Measurements from ENCODE around the gene ATP5F1E. TPM values are rescaled to one million over a fixed set of nuclear protein-coding genes. Genes with fewer than 3 reads are reported as not detected.

ATP5F1E gene
- total and polyA plus RNA-seq, 2 of the 4 experiments (the other 2 are of a cell fraction) = 3.8 to 34.5 TPM

- Histone ChIP-seq H4K5ac (ENCODE audit: low read depth, low read length) (no peak overlapping the region), H4K20me1 (ENCODE audit: insufficient read depth, low read length) (no peaks in the 10 kb centered on the region), H2BK5ac (ENCODE audit: low read depth, low read length, poor library complexity, severe bottlenecking) (peak overlapping the region; percentile 35), H3K27me3 (ENCODE audit: control insufficient read depth, insufficient read depth, low read length) (no peaks in the 10 kb centered on the region), H3K14ac (replicated peaks; ENCODE audit: low read depth, low read length) (peak overlapping the region; percentile 0), H4K8ac (ENCODE audit: low read depth in 2 of 2, low read length in 2 of 2) (peak overlapping the region; percentile 15 to 63; a peak in 2 of 4 replicates), H3K36me3 (ENCODE audit: control insufficient read depth, insufficient read depth, low read length) (no peaks in the 10 kb centered on the region), H3K9me3 (ENCODE audit: control insufficient read depth, insufficient read depth, low read length) (no peaks in the 10 kb centered on the region), H3K18ac (ENCODE audit: low read depth, low read length) (no peak overlapping the region), H2AFZ (replicated peaks; ENCODE audit: low read length, poor library complexity) (peak overlapping the region; percentile 64), H3K27ac (ENCODE audit: insufficient read depth, low read length) (peak overlapping the region; percentile 21; the same call in 1 of the 2 replicates), H3K4ac (ENCODE audit: low read depth, low read length) (peak overlapping the region; percentile 27), H3K4me1 (ENCODE audit: control insufficient read depth, insufficient read depth, low read length) (peaks cover 19% of the 10 kb centered on the region), H2BK20ac (ENCODE audit: low read depth, low read length) (peak overlapping the region; percentile 37), H2AK9ac (replicated peaks; ENCODE audit: low read depth, low read length, poor library complexity) (peak overlapping the region; percentile 12), H2BK120ac (ENCODE audit: low read depth, low read length) (peak overlapping the region; percentile 38), H3K4me3 (ENCODE audit: insufficient read depth, low read depth, low read length) (no peak overlapping the region), H3K56ac (ENCODE audit: extremely low read depth, insufficient read depth, low read length) (no peak overlapping the region), H4K91ac (ENCODE audit: insufficient read depth, low read depth, low read length) (peak overlapping the region; percentile 25), H3K23ac (ENCODE audit: low read depth, low read length) (no peak overlapping the region), H2AK5ac (ENCODE audit: low read depth, low read length) (peak overlapping the region; percentile 65; the same call in 1 of the 2 replicates), H3K4me2 (ENCODE audit: low read depth, low read length) (no peak overlapping the region; the same call in 1 of the 2 replicates), H3K79me1 (ENCODE audit: low read depth in 1 of 2, low read length in 2 of 2) (peaks cover 0 to under 1% of the 10 kb centered on the region in 2 experiments; a peak in 1 of 4 replicates), H2BK15ac (ENCODE audit: low read depth, low read length) (peak overlapping the region; percentile 12; the same call in 1 of the 3 replicates), H3K9me1 (ENCODE audit: insufficient read depth, low read length) (peaks cover 19% of the 10 kb centered on the region), H3K9ac (ENCODE audit: low read depth, low read length) (no peak overlapping the region)
- no TSS peak for BruUV-seq (replicated peaks)
- WGBS, 2 experiments (ENCODE audit: extremely low coverage in 2 of 2, insufficient read length in 1 of 2) = 98% methylated on average over 5 of the region's 13 CpGs; no CpG with 5 or more reads in 1 of the 2 experiments
- intact Hi-C loops (cut with micrococcal nuclease) = no loop called here
- CTCF ChIA-PET = no interaction called here
- in situ Hi-C loops (cut with MboI; ENCODE audit: low sequenced_read_pairs) = no loop called here
- POLR2A ChIA-PET (ENCODE audit: unreplicated experiment) = no interaction called here
- dilution Hi-C loops (cut with HindIII; ENCODE audit: low sequenced_read_pairs, unreplicated experiment) = no loop called here
- ATAC-seq (ENCODE audit: low read depth) = peak; percentile 83
- TF ChIP-seq MXI1 (IDR thresholded peaks at IDR 0.05; ENCODE audit: borderline replicate concordance, low read depth, low read length) (no peak), FOS (IDR thresholded peaks at IDR 0.05; ENCODE audit: low read depth, low read length) (peak; percentile 44), MAFK (IDR thresholded peaks at IDR 0.05; ENCODE audit: low read depth, low read length) (peak; percentile 46; the same call in 1 of the 2 replicates)
- peak; percentile 81 for DNase-seq
Observed at GRCh38 chr20:59013959-59014608, 18.1 kb downstream of the ATP5F1E start.
